Measurements from ENCODE around the gene ATXN7. TPM values are rescaled to one million over a fixed set of nuclear protein-coding genes. Genes with fewer than 3 reads are reported as not detected.

ATXN7 gene
- total RNA-seq, 2 experiments from 2014 or later, result 289 to 304 TPM

DNA sequence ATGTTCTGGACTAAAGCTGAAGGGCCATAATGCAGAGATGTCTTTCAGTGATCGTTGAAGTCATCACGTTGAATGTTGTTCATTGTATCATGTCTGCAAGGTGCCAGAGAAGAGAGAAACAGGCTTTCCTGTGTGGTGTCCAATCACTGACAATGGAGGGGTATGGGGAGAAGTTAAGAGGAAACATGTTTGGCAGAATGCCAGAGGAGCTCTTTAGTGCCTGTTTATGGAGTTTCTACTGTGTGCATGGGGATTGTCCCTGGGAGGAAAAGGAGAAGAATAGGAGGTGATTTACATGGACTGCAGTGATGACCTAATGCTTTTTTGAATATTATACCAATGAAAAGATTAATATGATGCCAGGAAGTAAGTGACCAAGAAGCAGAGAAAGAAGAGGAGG lies 36.8 kb downstream of the ATXN7 start:
- TF ChIP-seq, protein P1, sequence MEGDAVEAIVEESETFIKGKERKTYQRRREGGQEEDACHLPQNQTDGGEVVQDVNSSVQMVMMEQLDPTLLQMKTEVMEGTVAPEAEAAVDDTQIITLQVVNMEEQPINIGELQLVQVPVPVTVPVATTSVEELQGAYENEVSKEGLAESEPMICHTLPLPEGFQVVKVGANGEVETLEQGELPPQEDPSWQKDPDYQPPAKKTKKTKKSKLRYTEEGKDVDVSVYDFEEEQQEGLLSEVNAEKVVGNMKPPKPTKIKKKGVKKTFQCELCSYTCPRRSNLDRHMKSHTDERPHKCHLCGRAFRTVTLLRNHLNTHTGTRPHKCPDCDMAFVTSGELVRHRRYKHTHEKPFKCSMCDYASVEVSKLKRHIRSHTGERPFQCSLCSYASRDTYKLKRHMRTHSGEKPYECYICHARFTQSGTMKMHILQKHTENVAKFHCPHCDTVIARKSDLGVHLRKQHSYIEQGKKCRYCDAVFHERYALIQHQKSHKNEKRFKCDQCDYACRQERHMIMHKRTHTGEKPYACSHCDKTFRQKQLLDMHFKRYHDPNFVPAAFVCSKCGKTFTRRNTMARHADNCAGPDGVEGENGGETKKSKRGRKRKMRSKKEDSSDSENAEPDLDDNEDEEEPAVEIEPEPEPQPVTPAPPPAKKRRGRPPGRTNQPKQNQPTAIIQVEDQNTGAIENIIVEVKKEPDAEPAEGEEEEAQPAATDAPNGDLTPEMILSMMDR (IDR thresholded peaks at IDR 0.05), result no peak
- Histone ChIP-seq H3K4me3 (ENCODE audit: low read length) (no peak overlapping the region), H3K27me3 (ENCODE audit: control insufficient read depth in 1 of 2, insufficient read depth in 2 of 2, low read length in 2 of 2) (no peaks in the 10 kb centered on the region), H3K4me1 (ENCODE audit: insufficient read depth, low read length) (peaks cover 1% of the 10 kb centered on the region), H3K36me3 (ENCODE audit: insufficient read depth, low read length) (peaks cover 34% of the 10 kb centered on the region), H3K27ac (ENCODE audit: low read depth in 1 of 2, low read length in 2 of 2) (no peak overlapping the region), H3K9me3 (ENCODE audit: control insufficient read depth in 1 of 2, insufficient read depth in 1 of 2, low read length in 2 of 2) (no peaks in the 10 kb centered on the region)
- no peaks in the 10 kb centered on the region for H3K9me3 Mint-ChIP-seq
- intact Hi-C loops (cut with DNase I, micrococcal nuclease), result no loop called here
- no peak for ATAC-seq (ENCODE audit: poor library complexity)
- POLR2A ChIA-PET, result interaction anchor here (0.6 kb wide), 1 partner anchor 12 kb away, joined by 3 read pairs; the partner anchor contains the start of gene SCAANT1
- H3K27me3 Mint-ChIP-seq, result no peaks in the 10 kb centered on the region
- no peak for DNase-seq
- H3K4me3 Mint-ChIP-seq, result no peak overlapping the region
- H3K36me3 Mint-ChIP-seq (ENCODE audit: low read depth), result peaks cover 50% of the 10 kb centered on the region
- peaks cover 25% of the 10 kb centered on the region for H3K4me1 Mint-ChIP-seq (ENCODE audit: low read depth)
- CTCF ChIA-PET, result interaction anchor here (0.6 kb wide), 1 partner anchor 18 kb away, joined by 3 read pairs; no protein-coding TSS in a partner anchor
- H3K27ac Mint-ChIP-seq, result peak overlapping the region; percentile 17

DNA sequence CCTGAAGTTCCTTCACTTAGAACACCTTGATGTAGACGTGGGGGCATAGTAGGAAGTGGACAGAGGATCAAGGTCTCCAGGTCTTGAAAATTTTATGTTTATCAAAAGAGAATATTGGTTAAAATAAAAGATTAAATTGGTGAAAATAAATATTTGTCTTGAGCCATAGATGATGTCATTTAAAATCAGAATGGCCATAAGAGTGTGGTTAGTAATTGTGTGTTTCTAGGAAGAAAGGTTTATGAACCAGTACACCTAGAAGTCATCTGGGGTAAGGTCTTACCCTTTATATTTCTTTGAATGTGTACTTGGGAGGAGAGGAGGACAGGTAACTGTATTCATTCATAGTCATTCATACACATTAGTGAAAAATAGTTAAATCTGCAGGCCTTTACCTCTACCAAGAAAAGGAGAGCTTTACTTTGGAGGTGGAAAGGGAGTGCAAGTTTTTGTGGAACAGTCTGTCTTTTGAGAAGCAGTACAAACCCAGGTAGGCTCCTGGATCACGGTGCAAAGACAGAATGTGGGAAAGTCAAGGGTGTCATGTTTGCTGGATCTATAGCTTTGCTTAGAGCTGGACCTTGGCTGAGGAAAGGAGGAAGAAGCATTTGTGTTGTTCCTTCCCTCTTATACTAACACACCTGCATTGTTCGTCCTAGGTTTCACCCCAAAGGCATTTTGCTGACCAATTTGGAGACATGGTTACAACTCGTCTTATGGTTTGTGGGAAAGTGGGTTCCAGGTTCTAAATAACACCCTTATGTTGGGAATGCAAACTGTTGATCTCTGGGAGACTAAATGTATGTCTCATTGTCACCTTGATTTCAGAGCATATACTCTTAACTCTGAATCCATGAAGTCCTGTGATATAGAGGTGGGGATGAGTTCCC lies 42.3 kb downstream of the ATXN7 start:
- ChIA-PET POLR2A (no interaction called here), CTCF (no interaction called here)
- no peaks in the 10 kb centered on the region for H3K27me3 Mint-ChIP-seq
- peaks cover 22% of the 10 kb centered on the region for H3K4me1 Mint-ChIP-seq (ENCODE audit: low read depth)
- H3K36me3 Mint-ChIP-seq (ENCODE audit: low read depth), result peaks cover 21% of the 10 kb centered on the region
- ATAC-seq (ENCODE audit: poor library complexity) (no peak), DNase-seq (no peak)
- Histone ChIP-seq H3K9me3 (ENCODE audit: control insufficient read depth in 1 of 2, insufficient read depth in 1 of 2, low read length in 2 of 2) (no peaks in the 10 kb centered on the region), H3K4me3 (ENCODE audit: low read length) (no peak overlapping the region), H3K27me3 (ENCODE audit: control insufficient read depth in 1 of 2, insufficient read depth in 2 of 2, low read length in 2 of 2) (no peaks in the 10 kb centered on the region), H3K4me1 (ENCODE audit: insufficient read depth, low read length) (peaks cover 2% of the 10 kb centered on the region), H3K27ac (ENCODE audit: low read depth in 1 of 2, low read length in 2 of 2) (no peak overlapping the region), H3K36me3 (ENCODE audit: insufficient read depth, low read length) (peaks cover 9% of the 10 kb centered on the region)
- peak overlapping the region; percentile 7 for H3K27ac Mint-ChIP-seq
- no peak overlapping the region for H3K4me3 Mint-ChIP-seq
- intact Hi-C loops (cut with DNase I, micrococcal nuclease), result no loop called here
- TF ChIP-seq, protein P1 (IDR thresholded peaks at IDR 0.05), result no peak
- H3K9me3 Mint-ChIP-seq, result no peaks in the 10 kb centered on the region

DNA sequence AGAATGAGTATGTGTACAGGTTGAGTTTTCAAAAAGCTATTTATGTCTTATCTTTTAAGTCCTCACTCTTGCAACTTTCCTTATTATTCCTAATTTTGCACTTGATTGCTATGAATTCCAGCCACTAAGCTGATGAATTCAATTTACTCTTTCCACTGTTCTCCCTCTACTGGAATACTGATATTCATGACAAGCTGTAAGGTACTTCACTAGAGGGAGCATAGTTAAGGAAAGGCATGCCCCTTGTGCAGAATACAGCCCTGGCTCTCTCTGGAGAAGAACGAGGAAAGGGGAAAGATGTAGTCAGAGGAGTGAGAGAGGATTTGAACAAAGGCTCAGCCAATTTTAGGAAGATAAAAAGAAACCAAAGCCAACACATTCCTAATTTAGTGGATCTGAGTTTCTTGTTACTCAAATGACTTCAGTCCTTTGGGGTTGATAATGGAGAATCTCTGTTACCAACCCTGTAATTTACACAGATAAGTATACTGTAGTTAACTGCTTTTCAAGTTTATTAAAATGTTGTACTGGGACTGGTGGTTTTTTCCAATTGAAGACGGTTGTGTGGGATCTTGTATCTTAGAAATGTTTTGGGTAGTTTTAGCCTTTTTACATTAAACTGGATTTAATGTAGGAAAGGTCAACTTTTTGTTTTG lies 44.5 kb downstream of the ATXN7 start:
- Mint-ChIP-seq H3K4me1 (ENCODE audit: low read depth) (peaks cover 28% of the 10 kb centered on the region), H3K27me3 (no peaks in the 10 kb centered on the region), H3K4me3 (no peak overlapping the region), H3K9me3 (no peaks in the 10 kb centered on the region), H3K36me3 (ENCODE audit: low read depth) (peaks cover 20% of the 10 kb centered on the region), H3K27ac (peak overlapping the region; percentile 94)
- no peak for ATAC-seq (ENCODE audit: poor library complexity)
- intact Hi-C loops (cut with DNase I, micrococcal nuclease), result no loop called here
- Histone ChIP-seq H3K27me3 (ENCODE audit: control insufficient read depth in 1 of 2, insufficient read depth in 2 of 2, low read length in 2 of 2) (no peaks in the 10 kb centered on the region), H3K9me3 (ENCODE audit: control insufficient read depth in 1 of 2, insufficient read depth in 1 of 2, low read length in 2 of 2) (no peaks in the 10 kb centered on the region), H3K4me1 (ENCODE audit: insufficient read depth, low read length) (peaks cover 11% of the 10 kb centered on the region), H3K27ac (ENCODE audit: low read depth in 1 of 2, low read length in 2 of 2) (no peak overlapping the region), H3K36me3 (ENCODE audit: insufficient read depth, low read length) (peaks cover 3% of the 10 kb centered on the region), H3K4me3 (ENCODE audit: low read length) (no peak overlapping the region)
- ChIA-PET POLR2A (interaction anchor here (1.5 kb wide), 1 partner anchor 60 kb away, joined by 4 read pairs; no protein-coding TSS in a partner anchor), CTCF (interaction anchor here (0.9 kb wide), 1 partner anchor 86 kb away, joined by 3 read pairs; no protein-coding TSS in a partner anchor)
- TF ChIP-seq, protein P1 (IDR thresholded peaks at IDR 0.05), result no peak
- no peak for DNase-seq

Data from CD4-positive, alpha-beta T cell (primary cell).